ENCODE measurements around the gene CLCNKB.
A peak's percentile ranks its signal among the peaks of the same experiment; 100 is the strongest.
"Not testable (repeated sequence)": the region's sequence is repeated elsewhere in the genome, so short reads cannot be mapped to it uniquely, and the experiment has no call there.

Gene CLCNKB

GRCh38 chr1:16033103-16033632, 10.4 kb upstream of the CLCNKB start:
- DNase-seq: not testable (repeated sequence)

GRCh38 chr1:16036461-16036860, 7.1 kb upstream of the CLCNKB start:
- DNase-seq: not testable (repeated sequence)

- no peak for DNase-seq
These were observed 5.0 kb upstream of the CLCNKB start for GRCh38 chr1:16038620-16038912.

- DNase-seq: not testable (repeated sequence)
These were observed 3.7 kb upstream of the CLCNKB start for GRCh38 chr1:16039871-16040270.

GRCh38 chr1:16041200-16041599, 2.4 kb upstream of the CLCNKB start:
- DNase-seq: no peak

- no peak for DNase-seq
These were observed 1.5 kb upstream of the CLCNKB start for GRCh38 chr1:16042096-16042495.

GRCh38 chr1:16042654-16043053, 928 bp upstream of the CLCNKB start:
- DNase-seq: not testable (repeated sequence)

GRCh38 chr1:16043950-16044349, 368 bp downstream of the CLCNKB start:
- no peak for DNase-seq

- DNase-seq: peak; percentile 30 to 45 (median 39)
These were observed 3.3 kb downstream of the CLCNKB start for GRCh38 chr1:16046842-16047241.

GRCh38 chr1:16047791-16048475, 4.4 kb downstream of the CLCNKB start:
- no peak for DNase-seq

GRCh38 chr1:16048573-16049189, 5.1 kb downstream of the CLCNKB start:
- DNase-seq: peak in 2 of 3 donors; percentile 18 to 31

- DNase-seq: no peak
These were observed 6.7 kb downstream of the CLCNKB start for GRCh38 chr1:16050328-16050727.

- DNase-seq: no peak
These were observed 7.5 kb downstream of the CLCNKB start for GRCh38 chr1:16051039-16051438.

GRCh38 chr1:16051949-16052348, 8.4 kb downstream of the CLCNKB start:
- not testable (repeated sequence) for DNase-seq

- no peak for DNase-seq
These were observed 10.4 kb downstream of the CLCNKB start for GRCh38 chr1:16053781-16054502.

GRCh38 chr1:16054598-16055540, 11.3 kb downstream of the CLCNKB start:
- no peak for DNase-seq

GRCh38 chr1:16055613-16056520, 12.3 kb downstream of the CLCNKB start:
- DNase-seq: peak; percentile 74 to 88 (median 84)

GRCh38 chr1:16056521-16056912, 12.9 kb downstream of the CLCNKB start:
- DNase-seq: not testable (repeated sequence)

- DNase-seq: not testable (repeated sequence)
These were observed 13.8 kb downstream of the CLCNKB start for GRCh38 chr1:16057314-16057915.

- not testable (repeated sequence) for DNase-seq
These were observed 15.0 kb downstream of the CLCNKB start for GRCh38 chr1:16058394-16059120.

All from suppressor macrophage treated with lipopolysaccharide for 1 hour (primary cell).